ENCODE data around the gene LMNB1.

DNA sequence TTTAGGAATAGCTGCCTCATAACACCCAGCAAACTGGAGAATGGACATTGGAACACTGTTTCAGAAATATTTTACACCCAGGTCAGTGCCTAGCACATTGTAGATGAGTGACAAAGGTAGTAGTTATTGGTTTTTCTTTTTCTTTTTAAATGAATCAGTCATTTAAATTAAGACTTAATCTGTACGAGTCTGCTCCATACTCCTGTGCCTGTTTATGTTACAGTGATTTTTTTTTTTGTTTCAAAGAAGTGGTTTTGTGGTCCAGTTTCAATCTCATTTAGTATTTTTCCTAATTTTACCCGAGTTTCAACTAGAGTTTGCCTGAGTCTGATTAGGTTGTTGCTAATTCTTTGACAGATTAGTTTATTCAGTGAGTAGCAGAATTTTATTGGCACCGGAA lies 16.2 kb downstream of the LMNB1 start:
- TF ChIP-seq EZH2 (IDR thresholded peaks at IDR 0.05; ENCODE audit: low read length): no peak
- TF ChIP-seq, protein P1, sequence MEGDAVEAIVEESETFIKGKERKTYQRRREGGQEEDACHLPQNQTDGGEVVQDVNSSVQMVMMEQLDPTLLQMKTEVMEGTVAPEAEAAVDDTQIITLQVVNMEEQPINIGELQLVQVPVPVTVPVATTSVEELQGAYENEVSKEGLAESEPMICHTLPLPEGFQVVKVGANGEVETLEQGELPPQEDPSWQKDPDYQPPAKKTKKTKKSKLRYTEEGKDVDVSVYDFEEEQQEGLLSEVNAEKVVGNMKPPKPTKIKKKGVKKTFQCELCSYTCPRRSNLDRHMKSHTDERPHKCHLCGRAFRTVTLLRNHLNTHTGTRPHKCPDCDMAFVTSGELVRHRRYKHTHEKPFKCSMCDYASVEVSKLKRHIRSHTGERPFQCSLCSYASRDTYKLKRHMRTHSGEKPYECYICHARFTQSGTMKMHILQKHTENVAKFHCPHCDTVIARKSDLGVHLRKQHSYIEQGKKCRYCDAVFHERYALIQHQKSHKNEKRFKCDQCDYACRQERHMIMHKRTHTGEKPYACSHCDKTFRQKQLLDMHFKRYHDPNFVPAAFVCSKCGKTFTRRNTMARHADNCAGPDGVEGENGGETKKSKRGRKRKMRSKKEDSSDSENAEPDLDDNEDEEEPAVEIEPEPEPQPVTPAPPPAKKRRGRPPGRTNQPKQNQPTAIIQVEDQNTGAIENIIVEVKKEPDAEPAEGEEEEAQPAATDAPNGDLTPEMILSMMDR (optimal IDR thresholded peaks at IDR 0.05 in 1 of 3, IDR thresholded peaks at IDR 0.05 in 1 of 3, conservative IDR thresholded peaks at IDR 0.05 in 1 of 3; ENCODE audit: extremely low read depth in 1 of 3, insufficient read depth in 2 of 3, low read length in 3 of 3): no peak

All from keratinocyte (primary cell).